ENCODE measurements around the gene HMX1. TPM values are rescaled to one million over a fixed set of nuclear protein-coding genes. Genes with fewer than 3 reads are reported as not detected.

The HMX1 gene
- total RNA-seq, 4 donors from 2014 or later, result 0.17 TPM; not detected in 3

- 24% methylated on average over 17 of the region's 22 CpGs for WGBS
- H3K4me3 ChIP-seq, result no peak overlapping the region
- intact Hi-C loops (cut with DNase I), result no loop called here
- no peaks in the 10 kb centered on the region for H3K36me3 ChIP-seq
- peaks cover 0 to 47% (median 30%) of the 10 kb centered on the region in 4 donors for H3K4me1 ChIP-seq
- no peak overlapping the region for H3K27ac ChIP-seq (replicated peaks in 1 of 4)
- no peaks in the 10 kb centered on the region for H3K9me3 ChIP-seq
- DNase-seq (ENCODE audit: extremely low spot score), result no peak
- peaks cover 0 to 100% (median 49%) of the 10 kb centered on the region in 4 donors for H3K27me3 ChIP-seq
- TF ChIP-seq CTCF (IDR thresholded peaks at IDR 0.05), result no peak
Observed at GRCh38 chr4:8868321-8869001, 3.2 kb downstream of the HMX1 start.

GRCh38 chr4:8867624-8868320, 3.9 kb downstream of the HMX1 start:
- no peak for DNase-seq (ENCODE audit: extremely low spot score)
- Histone ChIP-seq H3K4me3 (peak overlapping the region in 1 of 4 donors; percentile 7), H3K4me1 (peaks cover 0 to 44% (median 30%) of the 10 kb centered on the region in 4 donors), H3K36me3 (no peaks in the 10 kb centered on the region), H3K27ac (replicated peaks in 1 of 4) (no peak overlapping the region), H3K9me3 (no peaks in the 10 kb centered on the region), H3K27me3 (peaks cover 0 to 100% (median 47%) of the 10 kb centered on the region in 4 donors)
- no peak for TF ChIP-seq POLR2A (IDR thresholded peaks at IDR 0.05; ENCODE audit: low read depth)
- TF ChIP-seq POLR2AphosphoS5 (IDR thresholded peaks at IDR 0.05), result no peak
- TF ChIP-seq CTCF (IDR thresholded peaks at IDR 0.05), result no peak
- TF ChIP-seq EP300 (IDR thresholded peaks at IDR 0.05), result no peak
- intact Hi-C loops (cut with DNase I), result no loop called here
- 0% methylated on average over 7 of the region's 90 CpGs for WGBS

- Histone ChIP-seq H3K27me3 (peaks cover 0 to 100% (median 43%) of the 10 kb centered on the region in 4 donors), H3K27ac (replicated peaks in 1 of 4) (no peak overlapping the region), H3K36me3 (no peaks in the 10 kb centered on the region), H3K4me1 (peaks cover 0 to 37% (median 23%) of the 10 kb centered on the region in 4 donors), H3K9me3 (no peaks in the 10 kb centered on the region), H3K4me3 (peak overlapping the region in 1 of 4 donors; percentile 7)
- intact Hi-C loops (cut with DNase I), result no loop called here
- no peak for DNase-seq (ENCODE audit: extremely low spot score)
- WGBS, result 23% methylated on average over 19 of the region's 42 CpGs
- TF ChIP-seq CTCF (IDR thresholded peaks at IDR 0.05), result no peak
Observed at GRCh38 chr4:8866828-8867623, 4.6 kb downstream of the HMX1 start.

- no peak for DNase-seq (ENCODE audit: extremely low spot score)
- WGBS, result 25% methylated on average over 11 of the region's 12 CpGs
Observed at GRCh38 chr4:8866421-8866820, 5.2 kb downstream of the HMX1 start.

More at GRCh38 chr4:8866421-8866820, 5.2 kb downstream of the HMX1 start:
- Histone ChIP-seq H3K27me3 (peaks cover 0 to 100% (median 47%) of the 10 kb centered on the region in 4 donors), H3K36me3 (no peaks in the 10 kb centered on the region), H3K4me1 (peaks cover 0 to 36% (median 23%) of the 10 kb centered on the region in 4 donors), H3K4me3 (no peak overlapping the region), H3K27ac (replicated peaks in 1 of 4) (no peak overlapping the region), H3K9me3 (no peaks in the 10 kb centered on the region)
- intact Hi-C loops (cut with DNase I), result no loop called here
- TF ChIP-seq POLR2AphosphoS5 (IDR thresholded peaks at IDR 0.05) (no peak), POLR2A (IDR thresholded peaks at IDR 0.05; ENCODE audit: low read depth) (no peak), EP300 (IDR thresholded peaks at IDR 0.05) (no peak), CTCF (IDR thresholded peaks at IDR 0.05) (no peak)
